Fibroblast of lung (primary cell): ENCODE results near the gene OR6X1.

Source experiments
- EZH2 ChIP-seq: IDR thresholded peaks from 2 replicates; pipeline ENCODE4 v1.5.1; 2012; ENCODE audit warnings: low read length, control low read depth, mild to moderate bottlenecking; ENCODE audit errors: missing control alignments
- TF ChIP-seq, protein P1 (sequence below), 2 donors: IDR thresholded peaks in 1 of 2; conservative IDR thresholded peaks in 1 of 2; 1 replicate in 1 of 2; 2 replicates in 1 of 2; pipeline ENCODE4 v1.5.1; 2011 to 2012; ENCODE audit warnings: low read length in 2 of 2, control low read depth in 1 of 2, inconsistent platforms in 1 of 2, low read depth in 1 of 2, mild to moderate bottlenecking in 1 of 2

DNA sequence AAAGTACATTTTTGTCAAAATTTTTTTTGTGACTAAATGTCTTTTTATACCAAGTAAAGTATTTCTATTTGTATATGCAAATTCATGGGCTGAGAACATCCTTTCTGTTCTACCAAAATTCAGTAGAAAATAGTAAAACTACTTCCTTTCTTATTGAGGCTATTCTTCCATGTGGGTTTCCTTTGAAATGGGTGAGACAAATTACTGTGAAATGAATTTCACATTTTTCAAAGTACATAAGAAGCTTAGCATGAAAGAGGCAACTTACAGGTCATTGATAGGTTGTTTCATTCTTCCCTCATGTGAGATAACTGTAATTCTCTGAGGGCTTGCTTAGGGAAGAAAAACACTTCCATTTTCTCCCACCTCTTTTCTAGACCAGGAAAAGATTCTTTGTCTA, 1.0 kb upstream of the OR6X1 start:
- TF ChIP-seq, protein P1, sequence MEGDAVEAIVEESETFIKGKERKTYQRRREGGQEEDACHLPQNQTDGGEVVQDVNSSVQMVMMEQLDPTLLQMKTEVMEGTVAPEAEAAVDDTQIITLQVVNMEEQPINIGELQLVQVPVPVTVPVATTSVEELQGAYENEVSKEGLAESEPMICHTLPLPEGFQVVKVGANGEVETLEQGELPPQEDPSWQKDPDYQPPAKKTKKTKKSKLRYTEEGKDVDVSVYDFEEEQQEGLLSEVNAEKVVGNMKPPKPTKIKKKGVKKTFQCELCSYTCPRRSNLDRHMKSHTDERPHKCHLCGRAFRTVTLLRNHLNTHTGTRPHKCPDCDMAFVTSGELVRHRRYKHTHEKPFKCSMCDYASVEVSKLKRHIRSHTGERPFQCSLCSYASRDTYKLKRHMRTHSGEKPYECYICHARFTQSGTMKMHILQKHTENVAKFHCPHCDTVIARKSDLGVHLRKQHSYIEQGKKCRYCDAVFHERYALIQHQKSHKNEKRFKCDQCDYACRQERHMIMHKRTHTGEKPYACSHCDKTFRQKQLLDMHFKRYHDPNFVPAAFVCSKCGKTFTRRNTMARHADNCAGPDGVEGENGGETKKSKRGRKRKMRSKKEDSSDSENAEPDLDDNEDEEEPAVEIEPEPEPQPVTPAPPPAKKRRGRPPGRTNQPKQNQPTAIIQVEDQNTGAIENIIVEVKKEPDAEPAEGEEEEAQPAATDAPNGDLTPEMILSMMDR (conservative IDR thresholded peaks at IDR 0.05 in 1 of 2, IDR thresholded peaks at IDR 0.05 in 1 of 2; ENCODE audit: low read depth in 1 of 2, low read length in 2 of 2) = no peak
- TF ChIP-seq EZH2 = no peak
